IPS-20b (cell line): ENCODE results near the gene SLC8A1.

ENCODE experiments used
- H3K27ac ChIP-seq: one replicate; pipeline ENCODE4 v1.5.1; 2013; ENCODE audit warnings: low read length
- H3K27me3 ChIP-seq: 2 replicates; pipeline ENCODE4 v1.6.1; 2013; ENCODE audit warnings: mild to moderate bottlenecking, low read length, inconsistent platforms; ENCODE audit not compliant: insufficient read depth
- H3K36me3 ChIP-seq: 2 replicates; pipeline ENCODE4 v1.6.1; 2013; ENCODE audit warnings: low read depth, mild to moderate bottlenecking, inconsistent platforms, low read length, moderate library complexity; ENCODE audit not compliant: insufficient read depth
- H3K4me1 ChIP-seq: 2 replicates; pipeline ENCODE4 v1.6.1; 2013; ENCODE audit warnings: mild to moderate bottlenecking, control low read depth, inconsistent platforms, low read length, moderate library complexity; ENCODE audit not compliant: insufficient read depth
- H3K4me3 ChIP-seq: 2 replicates; pipeline ENCODE4 v1.5.1; 2013; ENCODE audit warnings: mild to moderate bottlenecking, low read length, inconsistent platforms
- H3K9ac ChIP-seq: 2 replicates; pipeline ENCODE4 v1.6.1; 2013; ENCODE audit warnings: low read depth, mild to moderate bottlenecking, inconsistent platforms, low read length, moderate library complexity
- H3K9me3 ChIP-seq: 2 replicates; pipeline ENCODE4 v1.6.1; 2013; ENCODE audit warnings: mild to moderate bottlenecking, low read depth, low read length, inconsistent platforms; ENCODE audit not compliant: insufficient read depth

SLC8A1 gene

GRCh38 chr2:40240070-40240469, 211.8 kb downstream of the SLC8A1 start:
- Histone ChIP-seq H3K4me1 (peaks cover 28% of the 10 kb centered on the region), H3K27me3 (no peaks in the 10 kb centered on the region), H3K36me3 (no peaks in the 10 kb centered on the region), H3K9me3 (no peaks in the 10 kb centered on the region; the same call in 1 of the 2 replicates), H3K4me3 (no peak overlapping the region), H3K27ac (no peak overlapping the region), H3K9ac (no peak overlapping the region)

GRCh38 chr2:40230707-40231432, 221.0 kb downstream of the SLC8A1 start:
- Histone ChIP-seq H3K27ac (no peak overlapping the region), H3K27me3 (no peaks in the 10 kb centered on the region), H3K9me3 (no peaks in the 10 kb centered on the region), H3K36me3 (no peaks in the 10 kb centered on the region), H3K9ac (no peak overlapping the region), H3K4me1 (peaks cover 9% of the 10 kb centered on the region), H3K4me3 (no peak overlapping the region)

DNA sequence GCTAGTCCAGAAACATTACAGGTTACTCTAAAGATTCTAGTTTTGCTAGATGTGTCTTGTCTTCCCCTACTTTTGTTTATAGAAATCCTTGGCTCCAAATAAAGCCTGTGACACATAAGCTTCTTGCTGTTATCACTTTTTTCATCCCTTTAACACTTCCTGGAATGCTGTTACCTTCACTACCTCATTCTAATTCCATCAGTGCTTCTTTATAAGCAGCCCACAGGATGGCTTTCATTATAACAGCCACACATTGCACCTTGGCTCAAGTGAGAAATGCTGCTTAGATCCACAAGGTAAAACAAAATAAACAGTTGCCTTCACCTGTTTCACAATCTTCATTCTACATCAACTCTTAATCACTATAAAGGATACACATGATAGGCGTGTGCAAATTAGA, 221.7 kb downstream of the SLC8A1 start:
- H3K36me3 ChIP-seq, result no peaks in the 10 kb centered on the region
- H3K27me3 ChIP-seq, result no peaks in the 10 kb centered on the region
- H3K4me1 ChIP-seq, result peaks cover 16% of the 10 kb centered on the region
- no peaks in the 10 kb centered on the region for H3K9me3 ChIP-seq
- H3K27ac ChIP-seq, result no peak overlapping the region
- H3K4me3 ChIP-seq, result no peak overlapping the region
- no peak overlapping the region for H3K9ac ChIP-seq

DNA sequence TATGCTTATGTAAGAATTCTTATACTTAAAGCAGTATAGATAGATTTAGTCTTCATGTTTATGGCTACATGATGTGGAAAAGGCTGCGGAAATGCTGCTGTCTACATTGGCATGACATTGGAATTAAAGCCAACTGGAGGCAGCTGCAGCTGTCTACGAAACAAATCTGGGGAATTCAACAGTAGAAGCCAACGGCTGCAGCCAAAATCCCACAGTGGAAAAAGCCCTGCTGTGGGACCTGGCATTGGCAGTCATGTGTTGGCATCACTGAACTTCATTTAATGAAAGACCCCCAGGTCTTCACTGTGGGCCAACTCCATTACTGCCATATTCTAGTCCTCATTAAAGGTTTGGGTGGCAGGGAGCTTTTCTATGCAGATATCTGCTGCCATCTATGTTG, 223.6 kb downstream of the SLC8A1 start:
- H3K9me3 ChIP-seq, result no peaks in the 10 kb centered on the region
- H3K36me3 ChIP-seq, result no peaks in the 10 kb centered on the region
- no peak overlapping the region for H3K27ac ChIP-seq
- peaks cover 17% of the 10 kb centered on the region for H3K4me1 ChIP-seq
- no peaks in the 10 kb centered on the region for H3K27me3 ChIP-seq
- H3K9ac ChIP-seq, result no peak overlapping the region
- no peak overlapping the region for H3K4me3 ChIP-seq

DNA sequence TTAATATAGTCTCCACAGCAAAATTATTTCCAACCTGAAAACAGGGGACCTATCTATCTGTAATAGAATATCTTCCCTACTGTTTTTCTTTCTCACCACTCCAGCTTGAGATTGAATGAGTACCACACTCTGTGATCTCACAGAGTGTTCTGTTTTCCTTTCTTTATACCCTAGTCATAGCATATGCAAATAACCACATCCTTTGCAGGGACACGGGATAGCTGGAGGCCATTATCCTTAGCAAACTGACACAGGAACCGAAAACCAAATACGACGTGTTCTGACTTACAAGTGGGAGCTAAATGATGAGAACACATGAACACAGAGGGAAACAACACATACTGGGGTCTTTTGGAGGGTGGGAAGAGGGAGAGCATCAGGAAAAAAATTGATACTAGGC, 224.7 kb downstream of the SLC8A1 start:
- peaks cover 17% of the 10 kb centered on the region for H3K4me1 ChIP-seq
- H3K27me3 ChIP-seq, result no peaks in the 10 kb centered on the region
- H3K9me3 ChIP-seq, result no peaks in the 10 kb centered on the region
- H3K4me3 ChIP-seq, result no peak overlapping the region
- H3K36me3 ChIP-seq, result no peaks in the 10 kb centered on the region
- H3K9ac ChIP-seq, result no peak overlapping the region
- H3K27ac ChIP-seq, result no peak overlapping the region

GRCh38 chr2:40226637-40227036, 225.3 kb downstream of the SLC8A1 start:
- H3K9me3 ChIP-seq, result no peaks in the 10 kb centered on the region
- H3K9ac ChIP-seq, result no peak overlapping the region

GRCh38 chr2:40225670-40226210, 226.2 kb downstream of the SLC8A1 start:
- Histone ChIP-seq H3K4me3 (no peak overlapping the region), H3K27ac (no peak overlapping the region), H3K9me3 (no peaks in the 10 kb centered on the region), H3K9ac (no peak overlapping the region), H3K4me1 (peaks cover 17% of the 10 kb centered on the region), H3K36me3 (no peaks in the 10 kb centered on the region), H3K27me3 (no peaks in the 10 kb centered on the region)

More at GRCh38 chr2:40226637-40227036, 225.3 kb downstream of the SLC8A1 start:
- no peaks in the 10 kb centered on the region for H3K27me3 ChIP-seq
- H3K36me3 ChIP-seq, result no peaks in the 10 kb centered on the region
- no peak overlapping the region for H3K27ac ChIP-seq
- peaks cover 17% of the 10 kb centered on the region for H3K4me1 ChIP-seq
- no peak overlapping the region for H3K4me3 ChIP-seq

DNA sequence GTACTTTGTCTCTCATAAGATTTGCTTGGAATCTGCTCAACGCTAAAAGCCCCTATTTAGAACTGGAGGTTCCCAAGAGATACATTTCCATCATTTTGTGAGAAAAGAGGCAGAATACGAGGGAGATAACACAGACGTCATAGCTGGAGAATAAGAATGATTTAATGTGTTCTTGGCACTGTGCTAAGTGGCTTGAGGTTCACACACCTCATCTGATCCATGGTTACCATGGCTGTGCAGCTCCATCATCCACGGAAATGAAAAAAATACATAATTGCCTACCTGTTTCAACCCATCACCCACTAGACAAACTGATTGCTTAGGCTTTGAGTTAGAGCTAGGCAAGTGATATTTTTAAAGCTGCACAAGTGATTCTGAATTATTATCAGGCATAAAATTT, 227.6 kb downstream of the SLC8A1 start:
- no peaks in the 10 kb centered on the region for H3K36me3 ChIP-seq
- H3K27me3 ChIP-seq, result no peaks in the 10 kb centered on the region
- no peak overlapping the region for H3K9ac ChIP-seq
- no peak overlapping the region for H3K27ac ChIP-seq
- H3K4me1 ChIP-seq, result peaks cover 14% of the 10 kb centered on the region
- H3K9me3 ChIP-seq, result no peaks in the 10 kb centered on the region
- no peak overlapping the region for H3K4me3 ChIP-seq

GRCh38 chr2:40220177-40220925, 231.5 kb downstream of the SLC8A1 start:
- H3K27ac ChIP-seq, result no peak overlapping the region
- H3K9ac ChIP-seq, result no peak overlapping the region
- H3K27me3 ChIP-seq, result no peaks in the 10 kb centered on the region

DNA sequence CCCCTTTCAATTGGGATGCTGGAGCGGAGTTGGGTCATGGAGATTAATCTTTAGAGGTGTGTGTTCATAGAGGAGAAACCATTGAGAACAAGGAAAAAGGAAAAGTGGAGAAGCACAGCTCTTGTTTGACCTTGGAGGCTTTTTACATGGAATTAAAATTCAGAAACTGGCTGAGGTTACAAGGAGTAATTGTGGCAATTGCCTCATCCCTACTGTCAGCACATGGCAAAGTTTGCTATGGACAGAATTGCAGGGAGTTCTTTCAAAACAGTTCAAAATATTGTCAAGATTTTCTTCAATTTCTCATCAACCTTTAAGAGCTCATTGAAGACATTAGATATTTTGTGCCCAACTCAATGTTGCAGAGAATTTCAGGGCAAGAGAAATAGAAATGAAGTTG, 232.7 kb downstream of the SLC8A1 start:
- Histone ChIP-seq H3K9ac (no peak overlapping the region), H3K36me3 (no peaks in the 10 kb centered on the region), H3K27me3 (no peaks in the 10 kb centered on the region), H3K27ac (no peak overlapping the region), H3K4me3 (no peak overlapping the region), H3K4me1 (peaks cover 4% of the 10 kb centered on the region; the same call in 1 of the 2 replicates), H3K9me3 (no peaks in the 10 kb centered on the region)

More at GRCh38 chr2:40220177-40220925, 231.5 kb downstream of the SLC8A1 start:
- Histone ChIP-seq H3K4me1 (peaks cover 7% of the 10 kb centered on the region), H3K4me3 (no peak overlapping the region), H3K36me3 (no peaks in the 10 kb centered on the region), H3K9me3 (no peaks in the 10 kb centered on the region)

GRCh38 chr2:40218679-40219078, 233.2 kb downstream of the SLC8A1 start:
- Histone ChIP-seq H3K27ac (no peak overlapping the region), H3K9ac (no peak overlapping the region), H3K4me3 (no peak overlapping the region)

GRCh38 chr2:40213619-40214018, 238.3 kb downstream of the SLC8A1 start:
- Histone ChIP-seq H3K27me3 (no peaks in the 10 kb centered on the region), H3K4me3 (no peak overlapping the region), H3K27ac (no peak overlapping the region), H3K36me3 (no peaks in the 10 kb centered on the region), H3K4me1 (peaks cover 20% of the 10 kb centered on the region), H3K9ac (no peak overlapping the region), H3K9me3 (no peaks in the 10 kb centered on the region)

More at GRCh38 chr2:40218679-40219078, 233.2 kb downstream of the SLC8A1 start:
- H3K36me3 ChIP-seq, result no peaks in the 10 kb centered on the region
- no peaks in the 10 kb centered on the region for H3K27me3 ChIP-seq
- no peaks in the 10 kb centered on the region for H3K9me3 ChIP-seq
- peaks cover 4% of the 10 kb centered on the region; the same call in 1 of the 2 replicates for H3K4me1 ChIP-seq
